Sigmoid colon (tissue), 7 donors: ENCODE measurements around the gene ZDHHC16. TPM values are rescaled to one million over a fixed set of nuclear protein-coding genes. Genes with fewer than 3 reads are reported as not detected.

ENCODE experiments used
- DNase-seq: peaks from one replicate; pipeline ENCODE4 v3.0.0-alpha.2; 2019
- H3K27ac ChIP-seq, 4 donors: fragments of 200-600 bp; sonication (generic); one replicate each; pipeline ENCODE4 v1.5.1; 2016 to 2019; ENCODE audit warnings: mild to moderate bottlenecking in 1 of 4
- H3K27me3 ChIP-seq, 3 donors: fragments of 200-600 bp; sonication (generic); one replicate each; pipeline ENCODE4 v1.5.1; 2019; ENCODE audit warnings: mild to moderate bottlenecking in 1 of 3
- H3K36me3 ChIP-seq, 4 donors: fragments of 200-600 bp; sonication (generic); one replicate each; pipeline ENCODE4 v1.5.1; 2016 to 2019
- H3K4me1 ChIP-seq, 4 donors: fragments of 200-600 bp; sonication (generic); one replicate each; pipeline ENCODE4 v1.5.1; 2017 to 2019
- H3K4me3 ChIP-seq, 4 donors: fragments of 200-600 bp; sonication (generic); one replicate each; pipeline ENCODE4 v1.5.1; 2017 to 2019; ENCODE audit warnings: mild to moderate bottlenecking in 2 of 4, moderate library complexity in 1 of 4
- H3K9me3 ChIP-seq, 4 donors: fragments of 200-600 bp in 3 of 4; sonication (generic) in 3 of 4; one replicate each; pipeline versions ENCODE4 v1.5.1 to v1.6.1; 2013 to 2019
- CTCF ChIP-seq, 4 experiments: fragments of 450-650 bp in 3 of 4; fragments of 200-600 bp in 1 of 4; IDR thresholded peaks; one replicate each; pipeline ENCODE4 v1.5.1; 2016 to 2019; ENCODE audit warnings: antibody characterized with exemption in 4 of 4, mild to moderate bottlenecking in 3 of 4, moderate library complexity in 2 of 4
- EP300 ChIP-seq, 4 donors: sonication (generic); formaldehyde crosslinking; IDR thresholded peaks; one replicate each; pipeline ENCODE4 v1.6.1; 2017; ENCODE audit warnings: antibody characterized with exemption in 4 of 4
- POLR2A ChIP-seq, 2 donors: fragments of 450-650 bp; IDR thresholded peaks; one replicate each; pipeline ENCODE4 v1.6.1; 2016; ENCODE audit warnings: antibody characterized with exemption in 2 of 2, mild to moderate bottlenecking in 2 of 2, moderate library complexity in 2 of 2
- POLR2AphosphoS5 ChIP-seq, 4 donors: sonication (generic); formaldehyde crosslinking; IDR thresholded peaks; one replicate each; pipeline ENCODE4 v1.6.1; 2017; ENCODE audit warnings: antibody characterized with exemption in 4 of 4
- WGBS, 2 donors: extraction: QIAGEN DNeasy Blood & Tissue Kit; methylation state at CpG; one replicate each; pipeline ENCODE4 v1.1.7; 2013; 5-methylcytosine and 5-hydroxymethylcytosine counted together
- intact Hi-C: fragments of 100-400 bp; cut with DNase I; formaldehyde crosslinking; loops from one replicate; pipeline ENCODE4 v1.15.1; 2023
- polyA plus RNA-seq, 3 donors: library from polyadenylated mRNA; stranded (reverse); fragments of 200-250 nt; gene quantifications; one replicate each; pipeline ENCODE4 v1.2.3, GENCODE V29; 2013
- total RNA-seq, 4 donors: library from RNA; depleted of rRNA; stranded (reverse); fragments of >200 nt; gene quantifications; one replicate each; pipeline ENCODE4 v1.1.0, GENCODE V29; 2016
- donor health status: healthy with polysubstance abuse.
- donor health status: Bipolar disorder and iron deficiency.
- donor health status: healthy.

ZDHHC16 gene
- total and polyA plus RNA-seq, 7 donors, result 15.7 to 36.3 (median 22.9) TPM

- Histone ChIP-seq H3K9me3 (no peaks in the 10 kb centered on the region), H3K27ac (peak overlapping the region in 1 of 4 donors; percentile 51), H3K36me3 (peaks cover 41 to 99% (median 70%) of the 10 kb centered on the region in 4 donors), H3K4me1 (peaks cover 0 to 3% (median under 1%) of the 10 kb centered on the region in 4 donors), H3K27me3 (no peaks in the 10 kb centered on the region), H3K4me3 (no peak overlapping the region)
- DNase-seq, result no peak
- TF ChIP-seq CTCF (IDR thresholded peaks at IDR 0.05), result no peak
- no peak for TF ChIP-seq POLR2A (IDR thresholded peaks at IDR 0.05)
- no peak for TF ChIP-seq EP300 (IDR thresholded peaks at IDR 0.05)
- no peak for TF ChIP-seq POLR2AphosphoS5 (IDR thresholded peaks at IDR 0.05)
- intact Hi-C loops, result loop anchor here (5.0 kb wide), 1 partner anchor 37 kb away; the partner anchor contains the start of genes MMS19 and UBTD1
- WGBS, 2 donors, result 80 to 81% methylated on average over 7 of the region's 7 CpGs
Observed at GRCh38 chr10:97459933-97460332, 14.0 kb downstream of the ZDHHC16 start.

- no peak for TF ChIP-seq EP300 (IDR thresholded peaks at IDR 0.05)
- Histone ChIP-seq H3K27ac (no peak overlapping the region), H3K4me3 (no peak overlapping the region), H3K4me1 (no peaks in the 10 kb centered on the region), H3K9me3 (no peaks in the 10 kb centered on the region), H3K36me3 (peaks cover 58 to 99% (median 79%) of the 10 kb centered on the region in 4 donors), H3K27me3 (no peaks in the 10 kb centered on the region)
- DNase-seq, result no peak
- WGBS, 2 donors, result 91 to 93% methylated on average over 2 of the region's 2 CpGs
- intact Hi-C loops, result loop anchor here (5.0 kb wide), 1 partner anchor 35 kb away; the partner anchor contains the start of genes MMS19 and UBTD1
Observed at GRCh38 chr10:97462309-97462708, 16.3 kb downstream of the ZDHHC16 start.

GRCh38 chr10:97463363-97464132, 17.6 kb downstream of the ZDHHC16 start:
- Histone ChIP-seq H3K4me3 (no peak overlapping the region), H3K27ac (peak overlapping the region in 2 of 4 donors; percentile 26 to 35), H3K27me3 (no peaks in the 10 kb centered on the region), H3K9me3 (no peaks in the 10 kb centered on the region), H3K4me1 (no peaks in the 10 kb centered on the region), H3K36me3 (peaks cover 62 to 100% (median 80%) of the 10 kb centered on the region in 4 donors)
- DNase-seq, result no peak
- peak in 1 of 4 donors; percentile 9 for TF ChIP-seq POLR2AphosphoS5 (IDR thresholded peaks at IDR 0.05)
- no peak for TF ChIP-seq EP300 (IDR thresholded peaks at IDR 0.05)
- no peak for TF ChIP-seq POLR2A (IDR thresholded peaks at IDR 0.05)
- peak; percentile 57 to 86 (median 78) for TF ChIP-seq CTCF (IDR thresholded peaks at IDR 0.05)
- intact Hi-C loops, result loop anchor here (1.0 to 5.0 kb wide), 2 partner anchors 34 to 90 kb away; partner anchors contain the start of genes MMS19 and UBTD1
- 75 to 85% methylated on average over 4 of the region's 4 CpGs for WGBS, 2 donors

- H3K27ac ChIP-seq, result peak overlapping the region in 2 of 4 donors; percentile 26 to 35
- TF ChIP-seq POLR2A (IDR thresholded peaks at IDR 0.05) (no peak), EP300 (IDR thresholded peaks at IDR 0.05) (no peak), CTCF (IDR thresholded peaks at IDR 0.05) (no peak), POLR2AphosphoS5 (IDR thresholded peaks at IDR 0.05) (no peak)
- no peak overlapping the region for H3K4me3 ChIP-seq
- no peaks in the 10 kb centered on the region for H3K27me3 ChIP-seq
- H3K36me3 ChIP-seq, result peaks cover 62 to 100% (median 80%) of the 10 kb centered on the region in 4 donors
- no peaks in the 10 kb centered on the region for H3K9me3 ChIP-seq
- no peak for DNase-seq
- WGBS, 2 donors, result 76 to 81% methylated on average over 1 of the region's 1 CpG
- H3K4me1 ChIP-seq, result no peaks in the 10 kb centered on the region
- intact Hi-C loops, result loop anchor here (5.0 kb wide), 1 partner anchor 33 kb away; the partner anchor contains the start of genes MMS19 and UBTD1
Observed at GRCh38 chr10:97464226-97464625, 18.3 kb downstream of the ZDHHC16 start.

GRCh38 chr10:97465982-97466381, 20.0 kb downstream of the ZDHHC16 start:
- no peaks in the 10 kb centered on the region for H3K27me3 ChIP-seq
- DNase-seq, result no peak
- intact Hi-C loops, result no loop called here
- H3K9me3 ChIP-seq, result no peaks in the 10 kb centered on the region
- 95 to 96% methylated on average over 7 of the region's 7 CpGs for WGBS, 2 donors
- peaks cover 56 to 100% (median 81%) of the 10 kb centered on the region in 4 donors for H3K36me3 ChIP-seq
- TF ChIP-seq POLR2AphosphoS5 (IDR thresholded peaks at IDR 0.05) (no peak), POLR2A (IDR thresholded peaks at IDR 0.05) (no peak), EP300 (IDR thresholded peaks at IDR 0.05) (no peak), CTCF (IDR thresholded peaks at IDR 0.05) (no peak)
- no peak overlapping the region for H3K4me3 ChIP-seq
- no peak overlapping the region for H3K27ac ChIP-seq
- no peaks in the 10 kb centered on the region for H3K4me1 ChIP-seq
